Caco-2 (cell line): Measurements from ENCODE around the gene LRRFIP1. TPM values are rescaled to one million over a fixed set of nuclear protein-coding genes. Genes with fewer than 3 reads are reported as not detected.

Experiments
- BruUV-seq: library from RNA; stranded (reverse); fragments of 400-500 nt; replicated peaks from 2 replicates; lab custom pipeline; 2021; lab: Mats Ljungman, UMichigan
- CTCF ChIA-PET: fragments of 300-600 bp; sonication (Branson Sonifier 250); formaldehyde crosslinking; loops from one replicate; lab custom pipeline; 2022; ENCODE audit warnings: antibody characterized with exemption; lab: Charles Lee
- POLR2A ChIA-PET: fragments of 300-600 bp; sonication (Branson Sonifier 250); formaldehyde crosslinking; loops from one replicate; lab custom pipeline; 2022; ENCODE audit warnings: antibody characterized with exemption; lab: Charles Lee
- DNase-seq, 2 experiments: peaks; one replicate each; pipeline versions ENCODE4 v3.0.0 to v3.0.0-alpha.2; 2020 to 2022
- H3K27me3 ChIP-seq: replicated peaks from 2 replicates; pipeline ENCODE4 v1.6.0; 2011; ENCODE audit warnings: low read length; ENCODE audit not compliant: control insufficient read depth, insufficient read depth
- H3K36me3 ChIP-seq: 2 replicates; pipeline ENCODE4 v1.5.1; 2011; ENCODE audit warnings: low read length; ENCODE audit not compliant: control insufficient read depth, insufficient read depth
- H3K4me1 ChIP-seq: fragments of 250-450 bp; sonication (Bioruptor Pico); 2 replicates; pipeline ENCODE4 v1.5.1; 2020; ENCODE audit warnings: mild to moderate bottlenecking
- H3K4me3 ChIP-seq: 2 replicates; pipeline ENCODE4 v1.5.1; 2011; ENCODE audit warnings: low read depth, mild to moderate bottlenecking, control low read depth, low read length
- H3K9me3 ChIP-seq: fragments of 250-450 bp; sonication (Bioruptor Pico); 2 replicates; pipeline ENCODE4 v1.5.1; 2020; ENCODE audit warnings: mild to moderate bottlenecking, moderate library complexity
- H3K27ac Mint-ChIP-seq: one replicate; pipeline ENCODE4 v1.8.0; 2022; ENCODE audit warnings: mixed read lengths; ENCODE audit not compliant: unreplicated experiment
- H3K27me3 Mint-ChIP-seq: one replicate; pipeline ENCODE4 v1.8.0; 2022; ENCODE audit warnings: mixed read lengths; ENCODE audit not compliant: insufficient read depth, unreplicated experiment
- H3K36me3 Mint-ChIP-seq: one replicate; pipeline ENCODE4 v1.8.0; 2022; ENCODE audit warnings: mild to moderate bottlenecking, mixed read lengths; ENCODE audit not compliant: insufficient read depth, unreplicated experiment
- H3K4me1 Mint-ChIP-seq: one replicate; pipeline ENCODE4 v1.8.0; 2022; ENCODE audit warnings: low read depth, mixed read lengths; ENCODE audit not compliant: unreplicated experiment
- H3K4me3 Mint-ChIP-seq: one replicate; pipeline ENCODE4 v1.8.0; 2022; ENCODE audit warnings: mild to moderate bottlenecking, moderate library complexity, mixed read lengths; ENCODE audit not compliant: unreplicated experiment
- H3K9me3 Mint-ChIP-seq: one replicate; pipeline ENCODE4 v1.8.0; 2022; ENCODE audit warnings: mixed read lengths; ENCODE audit not compliant: unreplicated experiment
- CTCF ChIP-seq, 2 experiments: fragments of 200-600 bp in 1 of 2; IDR thresholded peaks; 1 replicate in 1 of 2; 2 replicates in 1 of 2; pipeline versions ENCODE4 v1.5.1 to v1.8.0; 2011 to 2022; ENCODE audit warnings: antibody characterized with exemption in 1 of 2, control low read depth in 1 of 2, inconsistent platforms in 1 of 2, low read depth in 1 of 2, low read length in 1 of 2, mild to moderate bottlenecking in 1 of 2, moderate library complexity in 1 of 2; ENCODE audit not compliant: insufficient read depth in 1 of 2, severe bottlenecking in 1 of 2, unreplicated experiment in 1 of 2
- intact Hi-C: fragments of 100-400 bp; cut with micrococcal nuclease; formaldehyde crosslinking; loops from one replicate; pipeline ENCODE4 v1.10.0; 2022; ENCODE audit not compliant: unreplicated experiment
- total RNA-seq: library from RNA; stranded (reverse); gene quantifications from 2 replicates; pipeline ENCODE4 v1.2.3, GENCODE V29; 2022

Gene LRRFIP1
- total RNA-seq, 1 experiment from 2014 or later, result 37.1 TPM

DNA sequence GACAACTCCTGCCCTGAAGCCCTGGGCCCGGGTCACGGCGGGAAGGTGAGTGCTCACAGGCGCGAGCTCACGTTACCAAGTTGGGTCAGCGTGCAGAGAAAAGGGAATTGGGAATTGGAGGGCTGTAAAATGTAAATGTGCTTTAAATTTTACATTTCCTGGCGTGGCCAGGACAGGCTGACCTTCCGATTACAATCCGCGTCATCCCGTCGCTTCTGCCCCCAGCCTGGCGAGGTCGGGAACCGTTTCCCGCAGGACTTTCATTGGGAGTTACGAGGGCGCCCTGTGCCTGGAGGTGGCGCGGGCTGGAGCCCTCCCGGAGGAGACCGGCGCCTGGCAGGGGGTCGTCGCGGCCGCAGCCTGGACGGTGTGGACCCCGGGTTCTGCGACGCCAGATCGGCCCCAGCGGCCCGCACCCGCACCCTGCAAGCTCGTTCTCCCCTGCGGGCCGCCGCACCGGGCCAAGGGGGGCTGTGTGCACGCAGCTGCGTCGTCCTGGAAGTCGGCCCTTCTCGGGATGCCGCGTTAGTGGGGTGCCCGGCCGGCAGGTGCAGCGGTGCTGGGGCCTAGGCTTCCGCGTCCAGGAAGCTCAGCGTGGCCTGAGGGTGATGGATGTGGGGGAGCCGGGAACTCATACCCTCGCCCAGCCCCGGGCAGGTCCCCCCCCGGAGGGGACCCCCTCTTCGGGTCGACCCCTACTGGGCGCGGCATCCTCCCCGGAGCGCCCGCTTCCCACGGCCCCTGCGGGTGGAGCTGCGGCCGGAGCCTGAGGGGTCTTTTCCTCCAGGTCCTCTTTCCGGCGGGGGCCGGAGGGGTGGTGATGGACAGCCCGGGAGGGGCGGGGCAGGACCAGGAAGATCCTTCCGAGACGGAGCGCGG, 63.9 kb downstream of the LRRFIP1 start:
- ChIA-PET POLR2A (interaction anchor here (0.7 kb wide), 1 partner anchor 549 kb away, joined by 5 read pairs; the partner anchor contains the start of gene HES6), CTCF (no interaction called here)
- H3K4me1 ChIP-seq, result peaks cover 19% of the 10 kb centered on the region; the same call in 1 of the 2 replicates
- no peaks in the 10 kb centered on the region for H3K36me3 ChIP-seq
- H3K4me3 Mint-ChIP-seq, result peak overlapping the region; percentile 52
- no peaks in the 10 kb centered on the region for H3K9me3 Mint-ChIP-seq
- H3K4me3 ChIP-seq, result no peak overlapping the region
- no TSS peak for BruUV-seq
- H3K4me1 Mint-ChIP-seq, result peaks cover 19% of the 10 kb centered on the region
- H3K27me3 ChIP-seq, result no peaks in the 10 kb centered on the region
- H3K27ac Mint-ChIP-seq, result no peak overlapping the region
- H3K27me3 Mint-ChIP-seq, result no peaks in the 10 kb centered on the region
- intact Hi-C loops, result loop anchor here (5.0 to 10.0 kb wide), 2 partner anchors 51 to 96 kb away; partner anchors contain the start of gene RAB17
- no peak for DNase-seq
- no peaks in the 10 kb centered on the region for H3K9me3 ChIP-seq
- H3K36me3 Mint-ChIP-seq, result no peaks in the 10 kb centered on the region
- TF ChIP-seq CTCF (IDR thresholded peaks at IDR 0.05; ENCODE audit: insufficient read depth in 1 of 2, low read depth in 1 of 2, low read length in 1 of 2, severe bottlenecking in 1 of 2, unreplicated experiment in 1 of 2), result no peak

- H3K4me3 Mint-ChIP-seq, result peak overlapping the region; percentile 72
- H3K4me1 Mint-ChIP-seq, result peaks cover 19% of the 10 kb centered on the region
- H3K27ac Mint-ChIP-seq, result peak overlapping the region; percentile 45
- Histone ChIP-seq H3K4me1 (peaks cover 19% of the 10 kb centered on the region; the same call in 1 of the 2 replicates), H3K9me3 (no peaks in the 10 kb centered on the region), H3K4me3 (peak overlapping the region; percentile 81), H3K27me3 (no peaks in the 10 kb centered on the region), H3K36me3 (no peaks in the 10 kb centered on the region)
- ChIA-PET POLR2A (no interaction called here), CTCF (no interaction called here)
- no peaks in the 10 kb centered on the region for H3K36me3 Mint-ChIP-seq
- intact Hi-C loops, result loop anchor here (1.0 to 10.0 kb wide), 4 partner anchors 23 to 97 kb away; partner anchors contain the start of gene RAB17
- no TSS peak for BruUV-seq
- H3K27me3 Mint-ChIP-seq, result no peaks in the 10 kb centered on the region
- no peak for TF ChIP-seq CTCF (IDR thresholded peaks at IDR 0.05; ENCODE audit: insufficient read depth in 1 of 2, low read depth in 1 of 2, low read length in 1 of 2, severe bottlenecking in 1 of 2, unreplicated experiment in 1 of 2)
- DNase-seq, result peak; percentile 87 to 90
- H3K9me3 Mint-ChIP-seq, result no peaks in the 10 kb centered on the region
These were observed 64.7 kb downstream of the LRRFIP1 start for GRCh38 chr2:237691908-237692600.
